ENCODE results near the gene MTCP1. TPM values are rescaled to one million over a fixed set of nuclear protein-coding genes. Genes with fewer than 3 reads are reported as not detected.

The MTCP1 gene
- total and polyA plus RNA-seq, 9 of the 15 experiments (the other 6 are each of a cell fraction or from before 2014, with no cell fraction given), result 12.7 to 28.0 (median 22.9) TPM

GRCh38 chrX:155026727-155027508 is 44.0 kb downstream of the MTCP1 start, which contains the start of gene FUNDC2 (continued):
- TF ChIP-seq PURB (CRISPR knock-in tag; IDR thresholded peaks at IDR 0.05; ENCODE audit: low read depth) (no peak), ZNF764 (CRISPR knock-in tag; IDR thresholded peaks at IDR 0.05; ENCODE audit: low read depth) (no peak), ZC3H8 (IDR thresholded peaks at IDR 0.05) (no peak), RNF2 (IDR thresholded peaks at IDR 0.05) (peak; percentile 76), ATF3 (IDR thresholded peaks at IDR 0.05) (no peak), ATF3 (CRISPR knock-in tag; conservative IDR thresholded peaks at IDR 0.05) (0 out of 2 replicates have a peak, but pooled peaks have one; percentile 36), SUPT5H (IDR thresholded peaks at IDR 0.05) (peak; percentile 76), HNRNPH1 (optimal IDR thresholded peaks at IDR 0.05; ENCODE audit: low read depth, low read length) (no peak), ZNF766 (CRISPR knock-in tag; conservative IDR thresholded peaks at IDR 0.05) (0 out of 2 replicates have a peak, but pooled peaks have one; percentile 48), CBFA2T3 (IDR thresholded peaks at IDR 0.05) (0 out of 2 replicates have a peak, but pooled peaks have one; percentile 11), RBBP5 (IDR thresholded peaks at IDR 0.05; ENCODE audit: borderline replicate concordance, insufficient read depth, low read length, poor library complexity, severe bottlenecking) (peak; percentile 92), PRDM10 (IDR thresholded peaks at IDR 0.05; ENCODE audit: partially characterized antibody) (peak; percentile 86), KDM1A (IDR thresholded peaks at IDR 0.05) (no peak), TARDBP (IDR thresholded peaks at IDR 0.05) (peak; percentile 81), POLR2AphosphoS5 (IDR thresholded peaks at IDR 0.05; ENCODE audit: control insufficient read depth, insufficient read depth, low read depth, low read length) (peak; percentile 51; the same call in 1 of the 2 replicates), MYC (IDR thresholded peaks at IDR 0.05; ENCODE audit: low read depth, low read length) (peak; percentile 85), MYC (CRISPR knock-in tag; IDR thresholded peaks at IDR 0.05; ENCODE audit: borderline replicate concordance, low read depth) (no peak), PHF20 (IDR thresholded peaks at IDR 0.05; ENCODE audit: partially characterized antibody) (no peak), ERF (CRISPR knock-in tag; IDR thresholded peaks at IDR 0.05) (peak; percentile 39; the same call in 1 of the 2 replicates), VEZF1 (CRISPR knock-in tag; IDR thresholded peaks at IDR 0.05) (peak; percentile 97)
- TF ChIP-seq, protein P1, sequence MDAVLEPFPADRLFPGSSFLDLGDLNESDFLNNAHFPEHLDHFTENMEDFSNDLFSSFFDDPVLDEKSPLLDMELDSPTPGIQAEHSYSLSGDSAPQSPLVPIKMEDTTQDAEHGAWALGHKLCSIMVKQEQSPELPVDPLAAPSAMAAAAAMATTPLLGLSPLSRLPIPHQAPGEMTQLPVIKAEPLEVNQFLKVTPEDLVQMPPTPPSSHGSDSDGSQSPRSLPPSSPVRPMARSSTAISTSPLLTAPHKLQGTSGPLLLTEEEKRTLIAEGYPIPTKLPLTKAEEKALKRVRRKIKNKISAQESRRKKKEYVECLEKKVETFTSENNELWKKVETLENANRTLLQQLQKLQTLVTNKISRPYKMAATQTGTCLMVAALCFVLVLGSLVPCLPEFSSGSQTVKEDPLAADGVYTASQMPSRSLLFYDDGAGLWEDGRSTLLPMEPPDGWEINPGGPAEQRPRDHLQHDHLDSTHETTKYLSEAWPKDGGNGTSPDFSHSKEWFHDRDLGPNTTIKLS (IDR thresholded peaks at IDR 0.05; ENCODE audit: borderline replicate concordance, low read depth), result peak; percentile 87
